Activated naive CD8-positive, alpha-beta T cell treated with anti-CD3 and anti-CD28 coated beads, Interleukin-2, amount 50 U/mL, for 16 hours (primary cell): ENCODE data around the gene LONP1.

ENCODE experiments used
- DNase-seq: peaks from one replicate; pipeline ENCODE4 v3.0.0-alpha.2; 2020; ENCODE audit warnings: low read depth, low spot score

Gene LONP1

DNA sequence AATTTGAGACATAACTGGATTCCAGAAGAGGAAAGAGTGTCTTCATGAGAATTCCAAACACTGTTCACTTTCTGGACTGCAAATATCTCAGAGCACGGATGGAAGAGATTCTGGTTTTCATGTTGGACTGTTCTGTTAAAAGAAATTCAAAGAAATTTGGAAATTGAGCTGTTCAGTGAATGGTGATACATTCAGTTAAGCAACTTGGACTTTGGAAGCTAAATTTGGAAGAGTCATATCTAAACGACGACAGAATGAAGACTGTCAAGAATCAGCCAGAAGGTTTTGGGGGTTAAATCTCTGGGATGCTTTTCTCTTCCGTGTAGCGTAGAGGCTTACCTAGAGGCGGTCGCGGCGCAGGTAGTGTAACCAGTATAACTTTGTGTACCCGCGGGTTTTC lies 71.5 kb downstream of the LONP1 start:
- DNase-seq = no peak

DNA sequence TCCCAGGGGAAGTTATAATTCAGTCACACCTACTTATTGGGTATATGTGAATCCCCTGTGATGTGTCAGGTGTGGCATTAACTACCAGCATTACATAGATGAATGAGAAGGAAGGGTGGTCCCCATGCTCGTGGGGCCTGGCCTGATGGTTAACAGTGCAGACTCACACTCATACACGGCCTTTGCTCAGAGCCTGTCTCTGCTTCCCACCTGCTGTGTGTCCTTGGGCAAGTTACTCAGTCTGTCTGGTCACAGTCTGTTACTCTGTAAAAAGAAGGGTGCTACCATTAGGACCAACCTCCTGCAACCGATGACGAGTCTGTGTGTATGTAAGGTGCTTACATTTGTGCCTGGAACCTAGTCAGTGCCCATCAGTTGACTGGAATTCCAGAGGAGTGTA lies 73.2 kb downstream of the LONP1 start:
- DNase-seq = no peak

DNA sequence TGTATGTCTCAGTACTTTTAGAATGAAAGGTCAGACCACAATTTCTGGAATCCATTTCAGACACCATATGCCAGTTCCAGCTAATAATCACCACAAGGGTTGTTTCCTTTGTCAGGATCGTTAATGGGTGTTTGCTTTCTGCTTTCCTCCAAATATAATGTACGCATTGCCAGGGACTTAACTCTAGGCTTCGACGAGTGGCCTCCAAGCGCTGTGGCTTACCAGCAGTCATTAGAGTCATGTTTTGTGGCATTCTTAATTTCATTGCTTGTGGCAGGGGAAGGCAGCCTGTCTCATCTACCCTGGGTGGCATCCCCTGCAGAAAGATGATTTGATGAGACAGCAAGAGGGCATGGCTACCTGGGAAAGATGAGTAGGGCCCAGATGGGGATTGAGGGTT lies 74.5 kb downstream of the LONP1 start:
- no peak for DNase-seq

DNA sequence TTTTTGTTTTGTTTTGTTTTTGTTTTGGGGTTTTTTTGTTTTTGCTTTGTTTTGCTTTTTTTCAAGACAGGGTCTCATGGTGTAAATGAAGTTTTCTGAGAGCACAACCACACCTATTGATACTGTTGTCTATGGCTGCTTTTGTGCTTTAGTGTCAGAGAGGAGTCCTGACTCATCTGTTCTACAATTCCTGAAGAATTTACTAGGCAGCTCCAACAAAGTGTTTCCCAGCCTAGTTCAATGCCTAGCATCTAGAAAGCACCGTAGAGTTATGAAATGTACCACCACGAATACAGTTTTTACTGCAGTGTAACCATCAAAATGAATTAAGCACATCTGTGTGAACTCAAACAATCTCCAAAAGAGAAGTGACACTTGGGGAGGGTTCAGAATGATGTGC lies 75.9 kb downstream of the LONP1 start:
- DNase-seq = no peak

DNA sequence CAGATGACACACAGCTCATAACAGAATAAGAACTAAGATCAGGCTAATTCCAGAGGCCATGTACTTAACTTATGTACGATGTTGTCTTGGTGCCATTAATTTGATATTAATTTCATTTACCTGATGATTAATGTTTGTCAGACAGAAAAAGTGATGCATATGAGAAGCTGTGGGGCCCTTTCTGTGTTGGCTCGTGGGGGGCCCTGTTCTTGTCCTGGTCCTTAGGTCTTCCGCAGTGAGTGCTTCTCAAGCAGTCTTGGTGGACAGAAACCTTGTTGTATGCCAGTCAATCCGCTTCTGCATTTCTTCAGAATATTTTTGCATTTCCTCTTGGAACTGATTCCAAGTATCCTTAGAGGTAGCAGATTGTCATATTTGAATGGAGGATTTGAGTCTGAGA lies 76.9 kb downstream of the LONP1 start:
- no peak for DNase-seq

DNA sequence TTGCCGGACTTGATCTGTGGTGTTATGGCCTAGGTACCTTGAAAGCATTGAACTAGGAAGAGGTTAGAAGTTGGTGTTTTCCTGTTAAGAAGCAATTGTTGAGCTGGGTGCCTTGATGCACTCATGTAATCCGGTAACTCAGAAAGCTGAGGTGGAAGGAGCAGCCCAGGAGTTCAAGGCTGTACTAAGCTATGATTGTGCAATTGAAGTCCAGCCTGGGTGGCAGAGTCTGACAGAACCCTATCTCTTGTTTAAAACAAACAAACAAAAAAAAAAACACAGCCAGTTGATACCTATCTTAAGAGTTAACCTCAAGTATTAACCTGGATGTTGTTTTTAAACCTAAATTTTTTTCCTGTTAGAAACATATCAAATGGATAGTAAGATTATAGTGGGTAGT lies 77.7 kb downstream of the LONP1 start:
- no peak for DNase-seq
